NCI-H226 (cell line): ENCODE data around the gene RAET1G.
"Not testable (repeated sequence)": the region's sequence is repeated elsewhere in the genome, so short reads cannot be mapped to it uniquely, and the experiment has no call there.

Source experiments
- DNase-seq: peaks from one replicate; pipeline ENCODE4 v3.0.0-alpha.2; 2015

Gene RAET1G

GRCh38 chr6:149909701-149910470 is 13.0 kb downstream of the RAET1G start:
- no peak for DNase-seq

GRCh38 chr6:149908480-149908879 is 14.4 kb downstream of the RAET1G start:
- not testable (repeated sequence) for DNase-seq

- no peak for DNase-seq
Measured at GRCh38 chr6:149907317-149907716, 15.6 kb downstream of the RAET1G start.

GRCh38 chr6:149906405-149906804 is 16.5 kb downstream of the RAET1G start:
- no peak for DNase-seq

GRCh38 chr6:149905911-149906371 is 17.0 kb downstream of the RAET1G start:
- no peak for DNase-seq

GRCh38 chr6:149905371-149905910 is 17.5 kb downstream of the RAET1G start:
- no peak for DNase-seq

- no peak for DNase-seq
Measured at GRCh38 chr6:149904661-149905370, 18.1 kb downstream of the RAET1G start.

GRCh38 chr6:149903938-149904611 is 18.8 kb downstream of the RAET1G start:
- DNase-seq: no peak

GRCh38 chr6:149901444-149902140 is 21.3 kb downstream of the RAET1G start:
- no peak for DNase-seq

GRCh38 chr6:149900620-149901443 is 22.1 kb downstream of the RAET1G start:
- DNase-seq: no peak

- no peak for DNase-seq
Measured at GRCh38 chr6:149899926-149900619, 22.8 kb downstream of the RAET1G start.

- no peak for DNase-seq
Measured at GRCh38 chr6:149899486-149899885, 23.4 kb downstream of the RAET1G start.

- DNase-seq: no peak
Measured at GRCh38 chr6:149898966-149899365, 24.0 kb downstream of the RAET1G start.

- DNase-seq: no peak
Measured at GRCh38 chr6:149897855-149898744, 24.8 kb downstream of the RAET1G start, which contains the start of gene RAET1E. TSS of gene RAET1E (minus strand) at chr6:149898113. CDS start at chr6:149890901, 7,212 bp downstream.

GRCh38 chr6:149897015-149897697 is 25.8 kb downstream of the RAET1G start:
- DNase-seq: peak; percentile 83

GRCh38 chr6:149896491-149896890 is 26.4 kb downstream of the RAET1G start:
- DNase-seq: peak; percentile 60

- no peak for DNase-seq
Measured at GRCh38 chr6:149895833-149896271, 27.1 kb downstream of the RAET1G start.

- peak; percentile 45 for DNase-seq
Measured at GRCh38 chr6:149895048-149895590, 27.8 kb downstream of the RAET1G start.

- DNase-seq: not testable (repeated sequence)
Measured at GRCh38 chr6:149891864-149892263, 31.1 kb downstream of the RAET1G start.
